Measurements from ENCODE around the gene PID1.

PID1 gene

DNA sequence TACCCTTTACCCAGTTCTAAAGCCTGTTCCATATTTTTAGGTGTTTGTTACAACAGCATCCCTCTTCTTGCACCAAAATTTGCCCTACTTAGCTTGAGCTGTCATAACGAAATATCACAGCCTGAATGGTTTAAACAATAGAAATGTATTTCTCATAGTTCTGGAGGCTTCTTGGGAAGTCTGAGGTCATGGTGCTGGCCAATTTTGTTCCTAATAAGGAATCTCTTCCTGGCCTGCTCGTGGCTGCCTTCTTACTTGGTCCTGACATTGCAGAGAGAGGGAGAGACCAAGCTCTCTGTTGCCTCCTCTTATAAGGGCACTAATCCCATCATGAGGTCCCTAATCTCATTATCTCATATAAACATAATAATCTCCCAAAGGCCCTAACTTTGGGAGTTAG lies 267.8 kb downstream of the PID1 start:
- in situ Hi-C loops (cut with HindIII; ENCODE audit: low sequenced_read_pairs): no loop called here
- DNase-seq (ENCODE audit: low read depth): no peak
- H3K4me3 ChIP-seq (ENCODE audit: low read depth, low read length): no peak overlapping the region
- TF ChIP-seq, protein P1, sequence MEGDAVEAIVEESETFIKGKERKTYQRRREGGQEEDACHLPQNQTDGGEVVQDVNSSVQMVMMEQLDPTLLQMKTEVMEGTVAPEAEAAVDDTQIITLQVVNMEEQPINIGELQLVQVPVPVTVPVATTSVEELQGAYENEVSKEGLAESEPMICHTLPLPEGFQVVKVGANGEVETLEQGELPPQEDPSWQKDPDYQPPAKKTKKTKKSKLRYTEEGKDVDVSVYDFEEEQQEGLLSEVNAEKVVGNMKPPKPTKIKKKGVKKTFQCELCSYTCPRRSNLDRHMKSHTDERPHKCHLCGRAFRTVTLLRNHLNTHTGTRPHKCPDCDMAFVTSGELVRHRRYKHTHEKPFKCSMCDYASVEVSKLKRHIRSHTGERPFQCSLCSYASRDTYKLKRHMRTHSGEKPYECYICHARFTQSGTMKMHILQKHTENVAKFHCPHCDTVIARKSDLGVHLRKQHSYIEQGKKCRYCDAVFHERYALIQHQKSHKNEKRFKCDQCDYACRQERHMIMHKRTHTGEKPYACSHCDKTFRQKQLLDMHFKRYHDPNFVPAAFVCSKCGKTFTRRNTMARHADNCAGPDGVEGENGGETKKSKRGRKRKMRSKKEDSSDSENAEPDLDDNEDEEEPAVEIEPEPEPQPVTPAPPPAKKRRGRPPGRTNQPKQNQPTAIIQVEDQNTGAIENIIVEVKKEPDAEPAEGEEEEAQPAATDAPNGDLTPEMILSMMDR (IDR thresholded peaks at IDR 0.05; ENCODE audit: low read depth, low read length, missing control alignments): no peak

DNA sequence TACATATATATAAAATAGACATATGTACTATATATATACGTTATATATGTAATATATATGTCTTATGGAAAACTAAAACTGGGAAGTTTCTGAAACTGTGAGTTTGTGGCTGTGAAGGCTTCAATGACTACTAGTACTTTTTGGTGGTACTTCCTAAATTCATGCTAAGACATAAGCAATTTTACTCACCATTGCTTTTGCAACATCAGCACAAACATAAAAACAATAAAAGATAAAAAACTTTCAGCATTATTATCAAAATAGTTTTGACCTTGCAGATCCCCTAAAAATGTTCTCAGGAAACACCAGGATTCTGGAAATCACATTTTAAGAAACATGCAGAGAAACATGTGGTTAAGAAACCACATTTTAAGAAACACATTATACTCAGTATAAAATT lies 269.9 kb downstream of the PID1 start:
- DNase-seq (ENCODE audit: low read depth): no peak
- H3K4me3 ChIP-seq (ENCODE audit: low read depth, low read length): no peak overlapping the region
- TF ChIP-seq, protein P1 (IDR thresholded peaks at IDR 0.05; ENCODE audit: low read depth, low read length, missing control alignments): no peak
- in situ Hi-C loops (cut with HindIII; ENCODE audit: low sequenced_read_pairs): no loop called here

DNA sequence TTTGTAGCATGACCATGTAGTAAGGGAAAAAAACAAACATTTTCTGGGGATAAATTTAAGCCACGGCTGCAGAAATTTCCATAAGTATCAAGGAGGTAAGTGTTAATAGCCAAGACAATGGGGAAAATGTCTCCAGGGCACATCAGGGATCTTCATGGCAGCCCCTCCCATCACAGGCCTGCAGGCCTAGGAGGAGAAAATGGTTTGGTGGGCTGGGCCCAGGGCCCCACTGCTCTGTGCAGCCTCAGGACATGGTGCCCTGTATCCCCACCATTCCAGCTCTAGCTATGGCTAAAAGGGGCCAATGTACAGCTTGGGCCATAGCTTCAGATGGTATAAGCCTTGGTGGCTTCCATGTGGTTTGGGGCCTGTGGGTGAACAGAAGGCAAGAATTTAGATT lies 271.8 kb downstream of the PID1 start:
- in situ Hi-C loops (cut with HindIII; ENCODE audit: low sequenced_read_pairs): no loop called here
- H3K4me3 ChIP-seq (ENCODE audit: low read depth, low read length): no peak overlapping the region
- no peak for DNase-seq (ENCODE audit: low read depth)
- TF ChIP-seq, protein P1 (IDR thresholded peaks at IDR 0.05; ENCODE audit: low read depth, low read length, missing control alignments): no peak

DNA sequence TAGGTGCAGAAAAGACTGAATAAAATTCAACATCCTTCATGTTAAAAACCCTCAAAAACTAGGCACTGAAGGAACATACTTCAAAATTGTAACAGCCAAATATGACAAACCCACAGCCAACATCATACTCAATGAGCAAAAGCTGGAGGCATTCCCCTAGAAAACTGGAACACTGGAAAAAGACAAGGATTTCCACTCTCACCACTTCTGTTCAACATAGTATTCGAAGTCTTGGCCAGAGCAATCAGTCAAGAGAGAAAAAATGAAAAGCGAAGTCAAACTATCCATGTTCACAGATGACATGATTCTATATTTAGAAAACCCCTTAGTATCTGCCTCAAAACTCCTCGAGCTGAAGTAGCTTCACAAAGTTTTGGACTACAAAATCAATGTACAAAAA lies 282.3 kb downstream of the PID1 start:
- in situ Hi-C loops (cut with HindIII; ENCODE audit: low sequenced_read_pairs): no loop called here

DNA sequence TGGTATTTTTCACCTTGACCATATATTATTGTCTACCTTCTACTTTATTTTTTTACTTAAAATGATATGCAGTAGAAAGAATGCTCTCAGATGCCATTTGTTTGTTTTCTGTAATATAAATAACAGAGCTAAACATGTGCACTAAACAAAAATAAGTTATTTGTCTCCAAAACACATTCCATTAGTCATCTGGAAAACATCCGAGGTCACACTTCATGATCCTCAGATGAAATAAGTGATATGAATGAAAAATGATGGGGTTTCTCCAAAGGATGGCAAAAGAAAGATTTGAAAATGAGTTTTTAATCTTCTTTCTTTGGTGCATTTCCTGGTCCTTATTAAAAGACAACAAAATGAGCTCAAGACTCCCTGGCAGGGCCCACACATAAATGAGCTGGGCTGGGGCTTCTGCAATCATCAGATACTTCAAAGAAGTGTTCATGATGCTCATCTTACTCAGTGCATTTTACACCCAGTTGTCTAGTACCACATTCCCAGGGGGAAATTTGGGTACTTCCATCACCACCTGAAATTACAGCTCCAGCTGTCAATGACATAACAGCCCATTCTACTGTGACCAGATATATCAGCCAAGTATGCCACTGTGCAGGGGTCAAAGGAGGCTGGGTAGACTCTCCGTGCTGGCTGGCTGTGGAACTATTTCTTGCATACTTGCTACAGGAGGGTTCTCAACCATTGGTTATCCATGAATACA lies 283.5 kb downstream of the PID1 start:
- no peak for DNase-seq (ENCODE audit: low read depth)
- TF ChIP-seq, protein P1 (IDR thresholded peaks at IDR 0.05; ENCODE audit: low read depth, low read length, missing control alignments): no peak
- in situ Hi-C loops (cut with HindIII; ENCODE audit: low sequenced_read_pairs): no loop called here
- no peak overlapping the region for H3K4me3 ChIP-seq (ENCODE audit: low read depth, low read length)

More for the DNA sequence above, 282.3 kb downstream of the PID1 start:
- no peak for DNase-seq (ENCODE audit: low read depth)
- TF ChIP-seq, protein P1 (IDR thresholded peaks at IDR 0.05; ENCODE audit: low read depth, low read length, missing control alignments): no peak
- no peak overlapping the region for H3K4me3 ChIP-seq (ENCODE audit: low read depth, low read length)

DNA sequence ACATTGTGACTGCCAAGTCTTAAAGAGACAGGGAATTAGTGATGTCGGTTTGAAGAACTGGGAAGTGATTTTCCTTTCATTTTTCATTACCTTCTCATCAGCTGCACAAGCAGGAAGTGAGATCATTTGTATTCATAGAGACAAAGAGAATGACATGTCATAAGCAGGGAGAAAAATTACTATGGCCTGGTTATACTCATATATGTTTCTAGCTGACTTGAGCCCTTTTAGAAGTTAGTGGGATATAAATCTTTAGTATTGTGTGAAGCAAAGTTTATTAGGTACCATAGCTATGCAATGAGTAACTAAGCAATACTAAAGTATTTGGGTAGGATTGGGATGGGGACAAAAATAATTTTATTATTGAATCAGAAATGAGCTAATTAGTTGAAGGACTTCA lies 284.1 kb downstream of the PID1 start:
- in situ Hi-C loops (cut with HindIII; ENCODE audit: low sequenced_read_pairs): no loop called here
- no peak for DNase-seq (ENCODE audit: low read depth)
- TF ChIP-seq, protein P1 (IDR thresholded peaks at IDR 0.05; ENCODE audit: low read depth, low read length, missing control alignments): no peak
- H3K4me3 ChIP-seq (ENCODE audit: low read depth, low read length): no peak overlapping the region

All from astrocyte of the cerebellum (primary cell).